Ovary (tissue), 9 donors: Measurements from ENCODE around the gene SH2D4B. TPM values are rescaled to one million over a fixed set of nuclear protein-coding genes. Genes with fewer than 3 reads are reported as not detected.

Source experiments
- DNase-seq, 5 donors: peaks; one replicate each; pipeline ENCODE4 v3.0.0-alpha.2; 2019 to 2020
- H3K27ac ChIP-seq, 2 donors: fragments of 200-600 bp; one replicate each; pipeline versions ENCODE4 v1.5.1 to v1.8.0; 2019 to 2022
- H3K27me3 ChIP-seq: fragments of 200-600 bp; one replicate; pipeline ENCODE4 v1.8.0; 2022
- H3K36me3 ChIP-seq: fragments of 200-600 bp; sonication (generic); one replicate; pipeline ENCODE4 v1.5.1; 2019
- H3K4me1 ChIP-seq: one replicate; pipeline ENCODE4 v1.8.1; 2013; ENCODE audit warnings: mild to moderate bottlenecking, moderate library complexity; ENCODE audit not compliant: insufficient read depth
- H3K4me3 ChIP-seq: fragments of 200-600 bp; sonication (generic); one replicate; pipeline ENCODE4 v1.5.1; 2017
- H3K9me3 ChIP-seq, 2 donors: fragments of 200-600 bp in 1 of 2; sonication (generic) in 1 of 2; one replicate each; pipeline versions ENCODE4 v1.5.1 to v1.8.1; 2013 to 2019; ENCODE audit warnings: mild to moderate bottlenecking in 1 of 2, moderate library complexity in 1 of 2
- EP300 ChIP-seq: sonication (generic); formaldehyde crosslinking; IDR thresholded peaks from one replicate; pipeline ENCODE4 v1.6.1; 2017; ENCODE audit warnings: antibody characterized with exemption
- POLR2A ChIP-seq: fragments of 450-650 bp; IDR thresholded peaks from one replicate; pipeline ENCODE4 v1.6.1; 2017; ENCODE audit warnings: antibody characterized with exemption, mild to moderate bottlenecking, moderate library complexity
- WGBS, 3 donors: extraction: QIAGEN DNeasy Blood & Tissue Kit in 1 of 3; methylation state at CpG; one replicate each; pipeline versions ENCODE4 v1.1.5 to v1.1.7; 2013 to 2017; 5-methylcytosine and 5-hydroxymethylcytosine counted together
- intact Hi-C, 4 donors: fragments of 100-400 bp; cut with DNase I; formaldehyde crosslinking; loops; one replicate each; pipeline versions ENCODE4 v1.11.0 to v1.15.1; 2022 to 2023
- polyA plus RNA-seq, 2 donors: library from polyadenylated mRNA; stranded (reverse); fragments of 200-250 nt in 1 of 2; fragments of 350-450 nt in 1 of 2; fragmentation: Illumina TruSeq in 1 of 2; extraction: RNeasy Lipid Tissue Mini Kit (QIAGEN cat#74804) in 1 of 2; gene quantifications; one replicate each; pipeline ENCODE4 v1.2.3, GENCODE V29; 2013 to 2014
- total RNA-seq, 7 donors: library from RNA; depleted of rRNA in 2 of 7; stranded (reverse); fragments of >200 nt in 2 of 7; fragmentation: NEBNext Ultra II Directional in 3 of 7; extraction: Animal tissue kit (Norgen Biotek cat#: 25700) in 3 of 7; gene quantifications; one replicate each; pipeline versions ENCODE4 v1.1.0 to v1.2.4, GENCODE V29; 2016 to 2023
- TF ChIP-seq, protein P1 (sequence below), 3 donors: fragments of 450-650 bp in 2 of 3; fragments of 200-600 bp in 1 of 3; IDR thresholded peaks; one replicate each; pipeline versions ENCODE4 v1.5.1 to v1.8.0; 2016 to 2022; ENCODE audit warnings: antibody characterized with exemption in 3 of 3, mild to moderate bottlenecking in 1 of 3
- donor health status: DM: no; HTN: no; CAD: no; lungs with moderate emphysema.
- donor health status: DM: no; HTN: no; CAD: no.
- donor health status: Bipolar disorder and iron deficiency.
- donor health status: DM: yes; HTN: yes; CAD: no.
- donor health status: DM: no; HTN: no; CAD: no.
- donor health status: DM: yes; HTN: yes; CAD: no.

SH2D4B gene
- total and polyA plus RNA-seq, 9 donors, result 0.05 to 0.53 (median 0.10) TPM; not detected in 5

GRCh38 chr10:80501381-80501912 lies 36.3 kb upstream of the SH2D4B start:
- H3K36me3 ChIP-seq, result no peaks in the 10 kb centered on the region
- H3K4me3 ChIP-seq, result no peak overlapping the region
- TF ChIP-seq, protein P1, sequence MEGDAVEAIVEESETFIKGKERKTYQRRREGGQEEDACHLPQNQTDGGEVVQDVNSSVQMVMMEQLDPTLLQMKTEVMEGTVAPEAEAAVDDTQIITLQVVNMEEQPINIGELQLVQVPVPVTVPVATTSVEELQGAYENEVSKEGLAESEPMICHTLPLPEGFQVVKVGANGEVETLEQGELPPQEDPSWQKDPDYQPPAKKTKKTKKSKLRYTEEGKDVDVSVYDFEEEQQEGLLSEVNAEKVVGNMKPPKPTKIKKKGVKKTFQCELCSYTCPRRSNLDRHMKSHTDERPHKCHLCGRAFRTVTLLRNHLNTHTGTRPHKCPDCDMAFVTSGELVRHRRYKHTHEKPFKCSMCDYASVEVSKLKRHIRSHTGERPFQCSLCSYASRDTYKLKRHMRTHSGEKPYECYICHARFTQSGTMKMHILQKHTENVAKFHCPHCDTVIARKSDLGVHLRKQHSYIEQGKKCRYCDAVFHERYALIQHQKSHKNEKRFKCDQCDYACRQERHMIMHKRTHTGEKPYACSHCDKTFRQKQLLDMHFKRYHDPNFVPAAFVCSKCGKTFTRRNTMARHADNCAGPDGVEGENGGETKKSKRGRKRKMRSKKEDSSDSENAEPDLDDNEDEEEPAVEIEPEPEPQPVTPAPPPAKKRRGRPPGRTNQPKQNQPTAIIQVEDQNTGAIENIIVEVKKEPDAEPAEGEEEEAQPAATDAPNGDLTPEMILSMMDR (IDR thresholded peaks at IDR 0.05), result no peak
- TF ChIP-seq EP300 (no peak), POLR2A (no peak)
- no peaks in the 10 kb centered on the region for H3K27me3 ChIP-seq
- H3K9me3 ChIP-seq, result no peaks in the 10 kb centered on the region
- intact Hi-C loops, result loop anchor here in 2 of 4 donors (5.0 to 10.0 kb wide), 3 partner anchors 49 to 97 kb away; partner anchors contain the start of genes PRXL2A (in 1 of the 2) and TSPAN14 (in 1 of the 2)
- 93 to 98% (median 94%) methylated on average over 3 of the region's 3 CpGs for WGBS, 3 donors
- peak overlapping the region in 1 of 2 donors; percentile 30 for H3K27ac ChIP-seq
- H3K4me1 ChIP-seq, result peaks cover 50% of the 10 kb centered on the region
- DNase-seq, result no peak

- Histone ChIP-seq H3K27me3 (no peaks in the 10 kb centered on the region), H3K9me3 (no peaks in the 10 kb centered on the region), H3K36me3 (no peaks in the 10 kb centered on the region), H3K4me1 (peaks cover 50% of the 10 kb centered on the region), H3K27ac (peak overlapping the region in 1 of 2 donors; percentile 30), H3K4me3 (no peak overlapping the region)
- intact Hi-C loops, result loop anchor here in 2 of 4 donors (5.0 to 10.0 kb wide), 3 partner anchors 50 to 97 kb away; partner anchors contain the start of genes PRXL2A (in 1 of the 2) and TSPAN14 (in 1 of the 2)
- 82 to 94% (median 87%) methylated on average over 13 of the region's 13 CpGs for WGBS, 3 donors
- DNase-seq, result no peak
- no peak for TF ChIP-seq POLR2A
- TF ChIP-seq EP300, result no peak
- TF ChIP-seq, protein P1 (IDR thresholded peaks at IDR 0.05), result no peak
Measured at GRCh38 chr10:80501913-80502521, 35.7 kb upstream of the SH2D4B start.

DNA sequence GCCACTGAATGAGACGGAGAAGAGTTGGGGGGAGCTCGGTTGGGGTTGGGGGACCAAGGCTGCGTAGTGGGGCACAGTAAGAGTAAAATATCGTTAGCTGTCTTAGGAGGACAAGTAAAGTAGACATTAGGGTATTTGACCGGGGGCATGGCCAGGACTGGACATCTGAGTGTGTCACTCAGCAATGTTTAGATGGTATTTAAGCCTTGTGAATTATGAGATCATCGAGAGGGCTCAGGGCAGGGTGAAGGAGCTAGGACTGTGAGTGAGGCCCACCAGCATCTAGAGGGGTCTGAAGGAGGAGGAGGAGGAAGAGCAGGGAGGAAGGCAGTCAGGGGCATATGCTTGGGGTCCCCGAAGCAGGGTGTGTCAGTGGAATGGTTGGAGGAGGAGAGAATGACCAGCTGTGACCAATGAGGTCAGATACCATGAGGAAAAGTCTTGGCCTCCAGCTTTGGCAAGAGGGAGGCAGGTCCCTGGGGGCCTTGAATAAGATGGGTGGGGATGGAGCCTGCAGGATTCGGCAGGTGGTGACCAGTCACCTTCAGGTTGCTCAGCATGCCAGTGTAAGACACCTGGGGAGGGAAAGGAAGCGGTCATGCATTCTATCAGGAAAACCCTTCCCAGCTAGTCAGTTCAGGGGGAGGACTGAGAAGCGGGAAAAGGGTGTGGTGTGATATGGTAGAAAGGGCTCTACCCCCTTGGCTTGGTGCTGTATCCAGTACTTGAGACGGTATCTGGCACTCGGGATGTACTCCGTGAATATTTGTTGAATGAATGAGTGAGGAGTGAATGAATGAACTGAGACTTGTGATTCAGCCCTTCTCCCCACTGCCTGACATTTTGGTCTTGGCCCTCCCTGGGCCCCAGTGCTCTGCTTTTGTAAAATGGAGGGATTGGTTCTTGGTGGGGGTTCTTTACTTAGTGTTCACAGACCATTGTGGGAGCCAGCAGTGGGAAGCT lies 34.8 kb upstream of the SH2D4B start:
- Histone ChIP-seq H3K27ac (no peak overlapping the region), H3K4me1 (peaks cover 42% of the 10 kb centered on the region), H3K27me3 (no peaks in the 10 kb centered on the region), H3K36me3 (no peaks in the 10 kb centered on the region), H3K4me3 (no peak overlapping the region), H3K9me3 (no peaks in the 10 kb centered on the region)
- TF ChIP-seq POLR2A (no peak), EP300 (no peak)
- TF ChIP-seq, protein P1 (IDR thresholded peaks at IDR 0.05), result no peak
- intact Hi-C loops, result loop anchor here in 3 of 4 donors (1.0 to 10.0 kb wide), 4 partner anchors 51 to 98 kb away; partner anchors contain the start of genes PRXL2A (in 1 of the 3) and TSPAN14 (in 1 of the 3)
- DNase-seq, result peak in 1 of 5 donors; percentile 8
- WGBS, 3 donors, result 89 to 92% (median 90%) methylated on average over 13 of the region's 13 CpGs

GRCh38 chr10:80503584-80504157 lies 34.0 kb upstream of the SH2D4B start:
- H3K4me1 ChIP-seq, result peaks cover 37% of the 10 kb centered on the region
- no peak overlapping the region for H3K27ac ChIP-seq
- H3K9me3 ChIP-seq, result no peaks in the 10 kb centered on the region
- intact Hi-C loops, result loop anchor here (1.0 to 10.0 kb wide), 5 partner anchors 51 to 99 kb away; partner anchors contain the start of genes PRXL2A (in 1 of the 4) and TSPAN14 (in 1 of the 4)
- TF ChIP-seq, protein P1 (IDR thresholded peaks at IDR 0.05), result no peak
- TF ChIP-seq POLR2A (no peak), EP300 (no peak)
- 87 to 90% (median 89%) methylated on average over 7 of the region's 7 CpGs for WGBS, 3 donors
- no peak for DNase-seq
- H3K27me3 ChIP-seq, result no peaks in the 10 kb centered on the region
- no peaks in the 10 kb centered on the region for H3K36me3 ChIP-seq
- H3K4me3 ChIP-seq, result no peak overlapping the region
